NCI-H82 treated with DMSO at 0.1 percent for 48 hours (cell line): ENCODE data around the gene RFXANK.
"Not testable (repeated sequence)": the region's sequence is repeated elsewhere in the genome, so short reads cannot be mapped to it uniquely, and the experiment has no call there.

Experiments used
- DNase-seq: peaks from one replicate; lab custom pipeline; 2025; ENCODE audit not compliant: unreplicated experiment; lab: John Stamatoyannopoulos, UW

Gene RFXANK

DNA sequence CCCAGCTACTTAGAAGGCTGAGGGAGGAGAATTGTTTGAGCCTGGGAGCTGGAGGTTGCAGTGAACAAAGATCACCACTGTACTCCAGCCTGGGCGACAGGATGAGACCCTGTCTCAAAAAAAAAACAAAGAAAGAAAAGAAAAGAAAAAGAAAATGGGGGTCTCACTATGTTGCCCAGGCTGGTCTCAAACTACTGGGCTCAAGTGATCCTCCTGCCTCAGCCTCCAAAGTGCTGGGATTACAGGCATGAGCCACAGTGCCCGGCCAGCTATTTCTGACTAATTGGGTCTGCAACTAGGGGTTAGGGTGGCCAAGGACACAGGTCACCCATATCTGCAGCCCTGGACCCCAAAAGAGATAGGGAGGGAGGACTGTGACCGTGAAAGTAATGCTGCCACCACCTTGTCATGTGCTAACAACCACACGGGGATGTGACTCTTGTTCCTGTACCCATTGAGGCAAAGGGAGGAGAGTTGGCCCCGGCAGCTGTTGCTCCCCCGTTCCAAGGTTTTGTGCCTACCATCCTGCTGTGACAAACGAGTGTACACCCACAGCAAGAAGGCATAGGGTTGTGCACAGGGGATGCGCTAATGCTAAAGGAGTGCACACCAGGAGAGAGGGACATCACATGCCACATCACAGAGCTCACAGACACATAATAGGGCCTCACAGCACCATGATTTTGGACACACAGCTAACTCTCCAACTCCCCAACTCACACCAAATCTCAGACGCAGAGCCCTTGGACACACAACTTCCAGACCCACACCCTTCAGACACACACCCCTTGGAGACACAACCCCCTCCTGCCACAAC is 22.6 kb upstream of the RFXANK start:
- DNase-seq = no peak

DNA sequence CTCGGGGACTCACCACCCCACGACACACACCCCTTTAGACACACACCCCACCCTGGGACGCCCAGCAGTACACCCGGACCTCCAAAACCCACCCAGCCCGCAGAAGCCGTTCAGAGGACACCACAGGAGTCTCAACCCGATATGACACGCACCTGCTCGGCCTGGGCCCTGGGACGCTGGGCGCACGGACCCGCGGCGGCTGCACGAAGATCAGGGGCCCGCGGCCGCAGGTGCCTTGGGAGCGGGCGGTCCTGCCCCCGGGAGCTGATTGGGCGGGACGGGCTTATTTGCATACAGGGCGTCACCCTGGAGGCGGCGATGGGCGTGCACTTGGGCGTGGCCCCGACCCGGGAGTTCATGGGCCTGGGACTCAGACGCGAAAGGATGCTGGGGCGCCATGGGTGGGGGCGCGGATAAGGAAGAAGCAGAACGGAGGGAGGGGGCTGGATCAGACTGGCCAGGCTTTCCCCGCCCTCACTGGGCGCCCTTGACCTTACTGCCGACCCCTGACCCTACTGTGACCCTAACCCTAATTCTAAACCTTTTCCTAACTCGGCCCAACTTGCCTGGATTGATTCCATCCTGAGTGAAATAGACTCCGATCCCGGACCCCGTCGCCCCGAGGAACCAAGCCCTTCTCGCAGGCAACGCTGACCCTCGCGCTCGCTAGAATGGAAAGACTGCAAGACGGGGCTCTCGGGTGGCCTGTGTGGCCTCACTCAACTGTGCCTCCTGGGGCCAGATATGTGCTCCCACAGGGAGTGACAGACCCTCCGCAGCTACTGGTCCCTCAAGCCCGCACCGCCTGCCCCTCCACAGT is 21.8 kb upstream of the RFXANK start, which contains the start of gene MEF2B:
TSS of gene MEF2B (minus strand) at position 211 of the 820 bp plus-strand sequence. CDS start 19,528 bp downstream, outside the sequence.
- DNase-seq = peak; percentile 80

- DNase-seq = no peak
These were observed 21.0 kb upstream of the RFXANK start for GRCh38 chr19:19170873-19171672.

- no peak for DNase-seq
These were observed 20.1 kb upstream of the RFXANK start for GRCh38 chr19:19171821-19172532.

DNA sequence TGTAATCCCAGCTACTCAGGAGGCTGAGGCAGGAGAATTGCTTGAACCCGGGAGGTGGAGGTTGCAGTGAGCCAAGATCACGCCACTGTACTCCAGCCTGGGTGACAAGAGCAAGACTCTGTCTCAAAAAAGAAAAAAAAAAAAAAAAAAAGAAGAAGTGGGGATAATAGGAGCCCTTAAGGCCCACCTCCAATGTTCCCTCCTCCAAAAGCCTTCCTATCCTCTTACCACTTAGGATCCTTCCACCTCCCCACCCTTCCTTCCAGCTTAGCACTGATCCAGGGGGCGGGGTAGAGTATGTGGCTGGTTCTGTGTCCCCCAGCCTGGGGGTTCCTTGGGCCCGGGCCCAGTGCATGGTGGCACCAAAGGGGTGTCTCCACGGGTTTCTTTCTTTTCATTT is 18.8 kb upstream of the RFXANK start:
- not testable (repeated sequence) for DNase-seq

DNA sequence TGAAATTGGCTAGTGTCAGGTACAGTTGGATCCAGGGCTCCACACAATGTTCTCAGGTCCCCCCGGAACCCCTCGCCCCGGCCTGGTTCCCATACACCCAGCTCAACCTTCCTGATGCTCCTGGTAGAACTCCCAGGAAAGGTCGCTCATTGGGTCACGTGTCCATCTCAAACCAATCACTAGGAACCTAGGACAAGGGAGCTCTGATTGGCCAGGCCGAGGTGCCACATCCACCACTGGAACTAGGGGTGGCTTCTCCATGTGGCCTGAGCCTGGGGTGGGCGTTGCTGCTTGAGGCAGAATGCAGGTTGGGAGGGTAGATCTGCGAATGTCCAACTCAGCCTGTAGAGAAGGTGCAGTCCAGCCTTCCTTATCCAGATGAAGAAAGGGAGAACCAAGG is 15.1 kb upstream of the RFXANK start:
- DNase-seq = no peak

DNA sequence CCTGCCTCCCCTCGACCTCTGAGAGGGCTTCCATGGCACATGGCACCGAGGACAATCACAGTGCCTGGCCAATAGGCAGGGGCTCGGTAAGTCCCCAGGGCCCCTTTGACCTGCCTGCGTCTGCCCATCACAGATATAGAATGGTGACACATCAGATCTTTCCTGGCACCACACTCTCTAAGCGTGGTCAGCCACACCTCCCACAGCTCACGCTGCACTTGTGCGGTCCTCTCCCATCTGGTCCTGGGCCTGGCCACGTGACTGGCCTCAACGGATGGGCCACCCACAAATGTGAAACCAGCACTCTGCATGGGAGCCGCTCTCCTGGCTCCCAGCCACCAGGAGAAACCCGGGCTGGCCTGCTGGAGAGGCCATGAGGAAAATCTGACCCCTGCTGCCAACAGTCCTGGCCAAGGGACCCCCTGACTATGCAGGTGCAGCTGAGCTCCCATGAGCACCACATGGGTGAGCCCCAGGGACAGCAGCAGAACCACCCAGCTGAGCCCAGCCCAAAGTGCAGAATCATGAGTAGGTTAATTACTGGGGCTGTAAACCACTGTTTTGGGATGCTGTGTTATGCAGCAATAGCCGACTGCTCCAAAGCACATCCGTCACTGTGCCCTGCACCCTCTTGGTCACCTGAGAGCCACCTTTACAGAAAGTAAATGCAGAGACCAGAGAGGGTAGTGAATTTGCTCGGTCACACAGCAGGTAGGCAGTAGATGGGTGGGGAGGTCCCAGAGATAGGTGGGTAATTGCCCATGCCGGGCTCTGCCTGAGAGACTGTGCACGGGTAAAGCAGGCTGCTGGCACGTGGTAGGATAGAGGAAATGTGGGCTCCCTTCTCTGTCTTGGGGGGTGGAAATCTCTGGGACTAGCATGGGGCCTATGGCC is 12.3 kb upstream of the RFXANK start:
- no peak for DNase-seq

DNA sequence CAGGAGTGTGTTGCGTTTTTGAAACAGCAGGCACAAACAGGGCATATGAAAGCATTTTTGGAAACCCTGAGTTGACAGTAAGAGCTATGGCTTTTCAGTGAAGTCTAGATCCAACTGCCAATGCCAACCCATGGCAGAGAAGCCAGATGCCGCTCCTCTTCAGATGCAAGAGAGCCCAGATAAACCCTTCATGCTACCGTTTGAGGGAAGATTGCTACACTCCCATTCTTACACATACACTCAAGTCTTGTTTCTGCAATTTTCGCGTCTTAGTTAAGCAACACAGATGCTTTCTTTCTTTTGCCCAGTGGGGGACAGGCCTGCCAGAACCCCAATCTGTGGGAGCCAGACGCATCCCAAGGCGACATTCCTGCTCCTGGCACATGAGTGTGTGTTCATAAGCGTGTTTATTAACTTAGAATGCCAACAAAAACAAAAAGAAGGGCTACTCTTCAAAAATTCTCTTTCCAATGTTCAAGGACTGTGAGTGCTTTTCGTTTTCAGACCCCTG is 10.5 kb upstream of the RFXANK start:
- DNase-seq = no peak

- peak; percentile 38 for DNase-seq
These were observed 6.0 kb upstream of the RFXANK start for GRCh38 chr19:19185853-19186740.

DNA sequence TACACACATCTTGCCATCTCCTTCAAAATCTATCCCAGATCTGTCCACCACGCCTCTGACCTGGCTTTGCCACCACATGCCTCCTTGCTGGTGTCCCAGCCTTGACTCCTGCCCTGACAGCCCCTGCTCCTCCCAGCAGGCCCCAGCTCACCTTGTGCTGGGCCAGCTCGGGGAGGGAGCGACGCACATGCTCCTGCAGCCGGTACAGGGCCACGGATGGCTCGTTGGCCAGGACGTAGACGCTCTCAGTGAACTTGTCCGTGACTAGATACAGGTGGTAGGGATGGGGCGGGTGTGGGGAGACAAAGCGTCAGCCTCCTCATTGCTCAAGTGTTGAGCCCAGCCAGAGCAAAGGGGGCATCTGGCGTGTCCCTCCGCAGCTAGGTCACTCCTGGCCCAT is 5.3 kb upstream of the RFXANK start:
- DNase-seq = no peak

- no peak for DNase-seq
These were observed 335 bp upstream of the RFXANK start for GRCh38 chr19:19191768-19192077.

DNA sequence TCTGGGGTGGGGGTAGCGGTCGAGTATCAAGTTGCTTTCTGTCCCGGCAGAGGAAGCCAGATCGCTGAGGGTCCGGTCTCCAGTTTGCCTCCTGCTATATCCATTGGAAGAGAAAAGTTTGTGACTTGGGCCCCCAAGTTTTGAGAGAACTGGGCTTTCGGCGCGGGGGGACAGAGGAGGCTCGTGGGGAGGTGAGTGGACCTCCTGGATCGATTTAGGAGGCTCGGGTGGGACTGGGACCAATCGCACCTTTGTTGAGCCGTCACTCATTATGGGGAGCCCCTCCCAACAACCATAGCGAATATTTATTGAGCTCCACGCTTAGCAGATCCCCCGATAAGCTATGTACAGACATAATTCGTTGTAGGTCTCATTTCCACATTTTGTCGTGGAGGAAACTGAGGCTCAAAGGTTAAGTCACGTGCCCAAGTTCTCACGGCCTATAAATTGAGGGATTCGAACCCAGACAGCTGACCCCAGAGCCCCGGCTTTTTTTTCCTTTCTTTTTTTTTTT is 909 bp downstream of the RFXANK start:
- DNase-seq = no peak

DNA sequence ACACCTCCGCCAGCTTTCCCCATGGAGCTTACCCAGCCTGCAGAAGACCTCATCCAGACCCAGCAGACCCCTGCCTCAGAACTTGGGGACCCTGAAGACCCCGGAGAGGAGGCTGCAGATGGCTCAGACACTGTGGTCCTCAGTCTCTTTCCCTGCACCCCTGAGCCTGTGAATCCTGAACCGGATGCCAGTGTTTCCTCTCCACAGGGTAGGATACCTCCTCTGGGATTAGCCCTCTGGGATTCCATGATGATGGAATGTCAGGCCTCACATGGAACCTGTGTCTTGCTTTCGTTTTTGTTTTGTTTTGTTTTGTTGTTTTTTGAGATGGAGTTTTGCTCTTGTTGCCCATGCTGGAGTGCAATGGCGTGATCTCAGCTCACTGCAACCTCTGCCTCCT is 1.9 kb downstream of the RFXANK start:
- DNase-seq = no peak

DNA sequence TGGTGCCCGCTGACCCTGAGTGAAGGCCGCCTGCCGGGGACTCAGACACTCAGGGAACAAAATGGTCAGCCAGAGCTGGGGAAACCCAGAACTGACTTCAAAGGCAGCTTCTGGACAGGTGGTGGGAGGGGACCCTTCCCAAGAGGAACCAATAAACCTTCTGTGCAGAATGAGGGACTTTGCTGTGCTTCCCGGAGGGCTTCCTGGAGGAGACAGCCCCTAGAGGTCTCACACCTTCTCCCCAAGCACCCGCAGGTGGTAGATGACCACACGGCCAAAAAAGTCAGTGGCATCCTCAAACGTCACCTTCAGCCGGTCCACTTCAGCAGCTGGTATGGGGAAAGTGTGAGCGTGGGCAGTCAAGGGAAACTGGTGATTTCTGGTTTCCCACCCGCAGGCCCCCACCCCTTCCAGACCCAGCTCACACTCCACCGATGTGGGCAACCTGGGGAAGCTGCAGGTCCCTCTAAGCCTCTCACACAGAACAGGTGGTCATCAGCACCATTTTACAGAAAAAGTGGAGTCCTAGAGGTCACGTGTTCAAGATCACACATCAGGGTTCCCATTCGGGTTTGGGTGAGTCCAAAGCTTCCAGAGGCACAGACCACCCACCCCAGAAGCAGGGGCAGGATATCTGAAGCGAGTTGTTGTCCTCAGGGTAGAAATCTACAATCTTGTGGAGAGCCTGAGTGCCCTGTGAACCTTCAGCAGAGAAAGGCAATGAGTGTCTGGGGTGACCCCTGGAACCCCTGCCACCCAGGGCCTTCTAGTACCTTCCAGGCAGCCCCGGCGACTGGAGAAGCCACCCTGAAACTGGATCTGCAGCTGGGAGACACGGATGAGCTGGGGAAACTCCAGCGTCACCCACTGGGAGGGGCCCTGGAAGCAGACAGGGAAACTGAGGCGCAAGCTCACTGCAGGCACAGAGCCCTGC is 9.9 kb downstream of the RFXANK start:
- DNase-seq = no peak

DNA sequence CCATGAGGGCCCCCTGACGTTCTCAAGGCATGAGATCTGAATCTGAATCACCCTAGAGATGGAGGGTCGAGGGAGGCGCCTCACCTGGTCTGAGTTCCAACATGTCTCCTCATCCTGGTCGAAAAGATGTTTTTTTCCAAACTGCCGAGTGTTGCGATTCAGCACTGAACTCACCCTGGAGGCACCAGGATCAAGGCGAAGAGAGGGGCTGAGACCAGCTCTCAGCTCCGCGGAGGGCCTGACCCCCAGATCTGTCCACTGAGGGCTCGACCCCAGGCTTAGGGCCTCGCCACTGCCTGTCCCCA is 10.6 kb downstream of the RFXANK start:
- DNase-seq = no peak

GRCh38 chr19:19203012-19203856 is 11.2 kb downstream of the RFXANK start, which contains the start of gene NR2C2AP:
Gene NR2C2AP (minus strand): TSS chr19:19203414. CDS start chr19:19203060, 354 bp downstream.
- DNase-seq = peak; percentile 90
